ENCODE measurements around the gene OR1D5. TPM values are rescaled to one million over a fixed set of nuclear protein-coding genes. Genes with fewer than 3 reads are reported as not detected.
"Not testable (repeated sequence)": the region's sequence is repeated elsewhere in the genome, so short reads cannot be mapped to it uniquely, and the experiment has no call there.

The OR1D5 gene
- not detected in 2 replicates for total RNA-seq (2013; cell fraction: nucleolus; rRNA removed)
- total RNA-seq (2014; rRNA removed) (not detected in 2 replicates), total RNA-seq (2014; rRNA removed; fragmentation: Illumina TruSeq; extraction: Trizol) (not detected in 2 replicates), total RNA-seq (2021) (not detected in 2 replicates), polyA plus RNA-seq (2011; rRNA removed) (not detected in 2 replicates), polyA plus RNA-seq (2014; fragmentation: Illumina TruSeq; extraction: Trizol) (not detected in 2 replicates), polyA plus RNA-seq (2014; fragmentation: Nextera tagmentation; extraction: Ambion mirVana) (not detected), polyA plus RNA-seq (2014; rRNA removed) (not detected in 2 replicates), polyA plus RNA-seq (2016; fragmentation: Nextera tagmentation; extraction: Ambion mirVana) (not detected), polyA minus RNA-seq (2011; rRNA and poly(A)+ RNA removed) (not detected in 2 replicates), Bru-seq, nascent RNA (not detected), BruChase-seq, experiment 1, labeled RNA remaining after a 6-hour chase (not detected), BruChase-seq, experiment 2, labeled RNA remaining after a 2-hour chase (not detected)
- not detected for polyA plus RNA-seq (2011; ENCODE audit: low read depth)
- not detected in 2 replicates for polyA plus RNA-seq (2011; cell fraction: cytosol; rRNA removed)
- polyA plus RNA-seq (2011; cell fraction: nucleus; rRNA removed), result not detected in 2 replicates
- polyA plus RNA-seq (2012), result not detected in 2 replicates
- polyA minus RNA-seq (2011; cell fraction: cytosol; rRNA and poly(A)+ RNA removed), result not detected in 2 replicates
- polyA minus RNA-seq (2011; cell fraction: nucleus; rRNA and poly(A)+ RNA removed), result not detected in 2 replicates
- long read RNA-seq, experiment 1, result 0 reads
- long read RNA-seq, experiment 2, result 0 reads

- H3K9me3 ChIP-seq (replicated peaks; ENCODE audit: control insufficient read depth, insufficient read depth, low read length); RAD21 ChIA-PET (ENCODE audit: unreplicated experiment); ATAC-seq; H2AFZ ChIP-seq (ENCODE audit: control insufficient read depth, low read depth, low read length); H3K36me3 ChIP-seq (ENCODE audit: control insufficient read depth in 2 of 2, insufficient read depth in 2 of 2, low read length in 1 of 2); H3K4me1 ChIP-seq (ENCODE audit: control insufficient read depth, insufficient read depth, low read length); POLR2A ChIA-PET; H3K27ac ChIP-seq (ENCODE audit: control insufficient read depth, insufficient read depth); H3K9ac ChIP-seq (ENCODE audit: control insufficient read depth, insufficient read depth, low read length); H3K79me2 ChIP-seq (ENCODE audit: control insufficient read depth, insufficient read depth, low read length); H4K20me1 ChIP-seq (ENCODE audit: control insufficient read depth, insufficient read depth); FAIRE-seq; H3K27me3 ChIP-seq (replicated peaks in 1 of 2; ENCODE audit: control insufficient read depth in 2 of 2, insufficient read depth in 2 of 2, low read length in 1 of 2); H3K4me3 ChIP-seq; in situ Hi-C loops (cut with MboI); intact Hi-C loops (cut with micrococcal nuclease; ENCODE audit: unreplicated experiment); H3K4me2 ChIP-seq (ENCODE audit: control insufficient read depth, insufficient read depth); CTCF ChIA-PET; BruUV-seq (replicated peaks); DNase-seq (ENCODE audit: low read depth, low spot score); SMC1A ChIA-PET (ENCODE audit: uncharacterized antibody, unreplicated experiment): not testable (repeated sequence)
- no CpG with 5 or more reads among the region's 2 CpGs for WGBS (ENCODE audit: insufficient coverage, insufficient replicate concordance, low lambda C conversion rate, missing lambda C conversion rate)
Measured at GRCh38 chr17:3063507-3063906, at the start of gene OR1D5. Gene OR1D5, minus strand, starts transcription at chr17:3063607. Its CDS starts 0 bp downstream, at chr17:3063607.

DNA sequence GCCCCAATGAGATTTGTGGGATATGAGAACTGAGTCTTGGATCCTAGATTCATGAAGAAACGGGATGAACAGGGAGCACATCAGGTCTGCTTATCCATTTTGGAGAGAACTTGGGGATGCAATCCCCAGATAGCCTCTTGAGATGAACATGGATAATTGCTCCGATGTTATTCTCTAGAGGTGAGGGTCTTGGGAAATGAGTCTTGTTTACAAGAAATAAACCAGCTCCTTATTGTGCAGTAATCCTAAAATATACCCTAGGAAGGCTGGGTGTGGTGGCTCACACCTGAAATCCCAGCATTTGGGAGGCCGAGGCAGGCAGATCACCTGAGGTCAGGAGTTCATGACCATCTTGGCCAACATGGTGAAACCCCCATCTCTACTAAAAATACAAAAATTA, 40.9 kb upstream of the OR1D5 start, which contains the start of gene OR1D2:
Gene OR1D2 (minus strand): TSS at position 101 of the 400 bp plus-strand sequence. CDS start 11,426 bp downstream, outside the sequence.
- BruUV-seq (replicated peaks), result no TSS peak
- CTCF ChIA-PET, result no interaction called here

More for the DNA sequence above, 40.9 kb upstream of the OR1D5 start, which contains the start of gene OR1D2:
- Histone ChIP-seq H3K4me1 (ENCODE audit: control insufficient read depth, insufficient read depth, low read length) (no peaks in the 10 kb centered on the region), H3K4me2 (ENCODE audit: control insufficient read depth, insufficient read depth) (no peak within 1 kb of the TSS), H3K79me2 (ENCODE audit: control insufficient read depth, insufficient read depth, low read length) (no peaks in the 10 kb centered on the region), H3K27ac (ENCODE audit: control insufficient read depth, insufficient read depth) (no peak within 1 kb of the TSS), H4K20me1 (ENCODE audit: control insufficient read depth, insufficient read depth) (no peaks in the 10 kb centered on the region), H3K9me3 (replicated peaks; ENCODE audit: control insufficient read depth, insufficient read depth, low read length) (no peaks in the 10 kb centered on the region), H3K4me3 (no peak within 1 kb of the TSS), H3K27me3 (replicated peaks in 1 of 2; ENCODE audit: control insufficient read depth in 2 of 2, insufficient read depth in 2 of 2, low read length in 1 of 2) (no peaks in the 10 kb centered on the region), H3K9ac (ENCODE audit: control insufficient read depth, insufficient read depth, low read length) (no peak within 1 kb of the TSS), H2AFZ (ENCODE audit: control insufficient read depth, low read depth, low read length) (no peak within 1 kb of the TSS), H3K36me3 (ENCODE audit: control insufficient read depth in 2 of 2, insufficient read depth in 2 of 2, low read length in 1 of 2) (no peaks in the 10 kb centered on the region)
- 12% methylated on average over 3 of the region's 3 CpGs for WGBS (ENCODE audit: insufficient coverage, insufficient replicate concordance, low lambda C conversion rate, missing lambda C conversion rate)
- in situ Hi-C loops (cut with MboI) (no loop called here), intact Hi-C loops (cut with micrococcal nuclease; ENCODE audit: unreplicated experiment) (no loop called here)
- no peak for TF ChIP-seq EZH2 (IDR thresholded peaks at IDR 0.05; ENCODE audit: borderline replicate concordance, control insufficient read depth, low read depth, low read length)
- no peak for TF ChIP-seq BACH1 (IDR thresholded peaks at IDR 0.05; ENCODE audit: borderline replicate concordance)
- no peak for TF ChIP-seq ZNF592 (IDR thresholded peaks at IDR 0.05)
- TF ChIP-seq JUNB (IDR thresholded peaks at IDR 0.05), result no peak
- no peak for TF ChIP-seq HDGF (IDR thresholded peaks at IDR 0.05)
- TF ChIP-seq, protein P1, sequence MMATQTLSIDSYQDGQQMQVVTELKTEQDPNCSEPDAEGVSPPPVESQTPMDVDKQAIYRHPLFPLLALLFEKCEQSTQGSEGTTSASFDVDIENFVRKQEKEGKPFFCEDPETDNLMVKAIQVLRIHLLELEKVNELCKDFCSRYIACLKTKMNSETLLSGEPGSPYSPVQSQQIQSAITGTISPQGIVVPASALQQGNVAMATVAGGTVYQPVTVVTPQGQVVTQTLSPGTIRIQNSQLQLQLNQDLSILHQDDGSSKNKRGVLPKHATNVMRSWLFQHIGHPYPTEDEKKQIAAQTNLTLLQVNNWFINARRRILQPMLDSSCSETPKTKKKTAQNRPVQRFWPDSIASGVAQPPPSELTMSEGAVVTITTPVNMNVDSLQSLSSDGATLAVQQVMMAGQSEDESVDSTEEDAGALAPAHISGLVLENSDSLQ (IDR thresholded peaks at IDR 0.05), result no peak
- TF ChIP-seq FOXK2 (IDR thresholded peaks at IDR 0.05), result no peak
- no peak for TF ChIP-seq RFX5 (IDR thresholded peaks at IDR 0.05; ENCODE audit: low read depth, low read length)
- TF ChIP-seq BCL11A (IDR thresholded peaks at IDR 0.05; ENCODE audit: low read depth, low read length), result no peak
- FAIRE-seq (no peak), ATAC-seq (no peak), DNase-seq (ENCODE audit: low read depth, low spot score) (no peak)
- SMC1A ChIA-PET (ENCODE audit: uncharacterized antibody, unreplicated experiment), result no interaction called here
- POLR2A ChIA-PET, result no interaction called here
- RAD21 ChIA-PET (ENCODE audit: unreplicated experiment), result no interaction called here

Measured in GM12878 (cell line).